ENCODE results near the gene CUEDC1. TPM values are rescaled to one million over a fixed set of nuclear protein-coding genes. Genes with fewer than 3 reads are reported as not detected.
A peak's percentile ranks its signal among the peaks of the same experiment; 100 is the strongest.

CUEDC1 gene
- total and polyA plus RNA-seq, 9 of the 15 experiments (the other 6 are each of a cell fraction or from before 2014, with no cell fraction given): 0.20 to 4.1 (median 1.6) TPM; not detected in 1

DNA sequence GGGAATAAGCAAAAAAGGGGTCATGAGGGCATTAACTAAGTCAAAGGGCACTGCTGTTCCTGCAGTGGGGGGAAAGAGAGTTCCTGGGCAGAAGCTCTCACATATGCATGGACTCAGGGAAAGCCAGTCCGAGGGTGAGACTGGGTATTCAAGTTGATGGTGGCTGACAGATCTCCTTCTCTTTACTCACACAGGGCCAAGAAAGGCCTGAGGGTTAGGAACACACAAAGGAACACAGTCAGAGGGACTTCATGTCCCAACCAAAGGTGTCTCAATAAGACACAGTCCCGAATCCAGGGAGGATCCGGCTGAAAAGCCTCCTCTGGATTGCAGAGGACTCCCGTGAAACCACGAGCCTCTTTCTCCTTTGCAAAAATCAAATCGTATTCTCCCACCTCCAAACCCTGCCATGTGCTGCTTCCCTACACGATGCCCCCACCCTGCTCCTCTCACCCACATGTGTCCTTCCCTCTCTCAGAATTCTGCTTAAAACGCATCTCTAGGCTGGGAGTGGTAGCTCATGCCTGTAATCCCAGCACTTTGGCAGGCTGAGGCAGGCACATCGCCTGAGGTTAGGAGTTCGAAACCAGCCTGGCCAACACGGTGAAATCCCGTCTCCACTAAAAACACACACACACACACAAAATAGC is 23.6 kb downstream of the CUEDC1 start:
- WGBS (ENCODE audit: insufficient coverage, low coverage, missing lambda C conversion rate): 6% methylated on average over 12 of the region's 12 CpGs
- no peak overlapping the region for H3K9ac ChIP-seq (ENCODE audit: insufficient read depth in 1 of 2, low read depth in 2 of 2, low read length in 2 of 2)
- no peak for FAIRE-seq
- intact Hi-C loops (cut with micrococcal nuclease) (no loop called here), in situ Hi-C loops (cut with MboI) (no loop called here)
- ChIA-PET POLR2A (interaction anchor here (1.3 to 1.4 kb wide), 2 partner anchors 8 to 19 kb away, joined by 3 to 4 read pairs; no protein-coding TSS in a partner anchor), CTCF (ENCODE audit: low intra/inter-chr PET ratio) (no interaction called here)
- TF ChIP-seq, protein P1, sequence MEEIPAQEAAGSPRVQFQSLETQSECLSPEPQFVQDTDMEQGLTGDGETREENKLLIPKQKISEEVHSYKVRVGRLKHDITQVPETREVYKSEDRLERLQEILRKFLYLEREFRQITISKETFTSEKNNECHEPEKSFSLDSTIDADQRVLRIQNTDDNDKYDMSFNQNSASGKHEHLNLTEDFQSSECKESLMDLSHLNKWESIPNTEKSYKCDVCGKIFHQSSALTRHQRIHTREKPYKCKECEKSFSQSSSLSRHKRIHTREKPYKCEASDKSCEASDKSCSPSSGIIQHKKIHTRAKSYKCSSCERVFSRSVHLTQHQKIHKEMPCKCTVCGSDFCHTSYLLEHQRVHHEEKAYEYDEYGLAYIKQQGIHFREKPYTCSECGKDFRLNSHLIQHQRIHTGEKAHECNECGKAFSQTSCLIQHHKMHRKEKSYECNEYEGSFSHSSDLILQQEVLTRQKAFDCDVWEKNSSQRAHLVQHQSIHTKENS (CRISPR knock-in tag; IDR thresholded peaks at IDR 0.05): no peak
- no peak for TF ChIP-seq CSDE1 (IDR thresholded peaks at IDR 0.05)
- TF ChIP-seq, protein P2, sequence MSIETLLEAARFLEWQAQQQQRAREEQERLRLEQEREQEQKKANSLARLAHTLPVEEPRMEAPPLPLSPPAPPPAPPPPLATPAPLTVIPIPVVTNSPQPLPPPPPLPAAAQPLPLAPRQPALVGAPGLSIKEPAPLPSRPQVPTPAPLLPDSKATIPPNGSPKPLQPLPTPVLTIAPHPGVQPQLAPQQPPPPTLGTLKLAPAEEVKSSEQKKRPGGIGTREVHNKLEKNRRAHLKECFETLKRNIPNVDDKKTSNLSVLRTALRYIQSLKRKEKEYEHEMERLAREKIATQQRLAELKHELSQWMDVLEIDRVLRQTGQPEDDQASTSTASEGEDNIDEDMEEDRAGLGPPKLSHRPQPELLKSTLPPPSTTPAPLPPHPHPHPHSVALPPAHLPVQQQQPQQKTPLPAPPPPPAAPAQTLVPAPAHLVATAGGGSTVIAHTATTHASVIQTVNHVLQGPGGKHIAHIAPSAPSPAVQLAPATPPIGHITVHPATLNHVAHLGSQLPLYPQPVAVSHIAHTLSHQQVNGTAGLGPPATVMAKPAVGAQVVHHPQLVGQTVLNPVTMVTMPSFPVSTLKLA (conservative IDR thresholded peaks at IDR 0.05): no peak
- TF ChIP-seq, protein P3, sequence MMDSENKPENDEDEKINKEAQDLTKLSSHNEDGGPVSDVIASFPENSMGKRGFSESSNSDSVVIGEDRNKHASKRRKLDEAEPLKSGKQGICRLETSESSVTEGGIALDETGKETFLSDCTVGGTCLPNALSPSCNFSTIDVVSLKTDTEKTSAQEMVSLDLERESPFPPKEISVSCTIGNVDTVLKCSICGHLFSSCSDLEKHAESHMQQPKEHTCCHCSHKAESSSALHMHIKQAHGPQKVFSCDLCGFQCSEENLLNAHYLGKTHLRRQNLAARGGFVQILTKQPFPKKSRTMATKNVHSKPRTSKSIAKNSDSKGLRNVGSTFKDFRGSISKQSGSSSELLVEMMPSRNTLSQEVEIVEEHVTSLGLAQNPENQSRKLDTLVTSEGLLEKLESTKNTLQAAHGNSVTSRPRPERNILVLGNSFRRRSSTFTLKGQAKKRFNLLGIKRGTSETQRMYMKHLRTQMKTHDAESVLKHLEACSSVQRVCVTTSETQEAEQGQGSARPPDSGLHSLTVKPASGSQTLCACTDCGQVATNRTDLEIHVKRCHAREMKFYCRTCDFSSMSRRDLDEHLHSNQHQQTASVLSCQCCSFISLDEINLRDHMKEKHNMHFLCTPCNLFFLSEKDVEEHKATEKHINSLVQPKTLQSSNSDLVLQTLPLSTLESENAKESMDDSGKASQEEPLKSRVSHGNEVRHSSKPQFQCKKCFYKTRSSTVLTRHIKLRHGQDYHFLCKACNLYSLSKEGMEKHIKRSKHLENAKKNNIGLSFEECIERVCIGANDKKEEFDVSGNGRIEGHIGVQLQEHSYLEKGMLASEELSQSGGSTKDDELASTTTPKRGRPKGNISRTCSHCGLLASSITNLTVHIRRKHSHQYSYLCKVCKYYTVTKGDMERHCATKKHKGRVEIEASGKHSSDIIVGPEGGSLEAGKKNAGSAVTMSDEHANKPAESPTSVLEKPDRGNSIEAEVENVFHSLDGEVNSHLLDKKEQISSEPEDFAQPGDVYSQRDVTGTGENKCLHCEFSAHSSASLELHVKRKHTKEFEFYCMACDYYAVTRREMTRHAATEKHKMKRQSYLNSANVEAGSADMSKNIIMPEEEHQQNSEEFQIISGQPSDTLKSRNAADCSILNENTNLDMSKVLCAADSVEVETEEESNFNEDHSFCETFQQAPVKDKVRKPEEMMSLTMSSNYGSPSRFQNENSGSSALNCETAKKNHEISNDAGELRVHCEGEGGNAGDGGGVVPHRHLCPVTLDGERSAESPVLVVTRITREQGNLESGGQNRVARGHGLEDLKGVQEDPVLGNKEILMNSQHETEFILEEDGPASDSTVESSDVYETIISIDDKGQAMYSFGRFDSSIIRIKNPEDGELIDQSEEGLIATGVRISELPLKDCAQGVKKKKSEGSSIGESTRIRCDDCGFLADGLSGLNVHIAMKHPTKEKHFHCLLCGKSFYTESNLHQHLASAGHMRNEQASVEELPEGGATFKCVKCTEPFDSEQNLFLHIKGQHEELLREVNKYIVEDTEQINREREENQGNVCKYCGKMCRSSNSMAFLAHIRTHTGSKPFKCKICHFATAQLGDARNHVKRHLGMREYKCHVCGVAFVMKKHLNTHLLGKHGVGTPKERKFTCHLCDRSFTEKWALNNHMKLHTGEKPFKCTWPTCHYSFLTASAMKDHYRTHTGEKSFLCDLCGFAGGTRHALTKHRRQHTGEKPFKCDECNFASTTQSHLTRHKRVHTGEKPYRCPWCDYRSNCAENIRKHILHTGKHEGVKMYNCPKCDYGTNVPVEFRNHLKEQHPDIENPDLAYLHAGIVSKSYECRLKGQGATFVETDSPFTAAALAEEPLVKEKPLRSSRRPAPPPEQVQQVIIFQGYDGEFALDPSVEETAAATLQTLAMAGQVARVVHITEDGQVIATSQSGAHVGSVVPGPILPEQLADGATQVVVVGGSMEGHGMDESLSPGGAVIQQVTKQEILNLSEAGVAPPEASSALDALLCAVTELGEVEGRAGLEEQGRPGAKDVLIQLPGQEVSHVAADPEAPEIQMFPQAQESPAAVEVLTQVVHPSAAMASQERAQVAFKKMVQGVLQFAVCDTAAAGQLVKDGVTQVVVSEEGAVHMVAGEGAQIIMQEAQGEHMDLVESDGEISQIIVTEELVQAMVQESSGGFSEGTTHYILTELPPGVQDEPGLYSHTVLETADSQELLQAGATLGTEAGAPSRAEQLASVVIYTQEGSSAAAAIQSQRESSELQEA (IDR thresholded peaks at IDR 0.05; ENCODE audit: low read depth): no peak
- TF ChIP-seq CBFA2T2 (conservative IDR thresholded peaks at IDR 0.05): no peak
- TF ChIP-seq, protein P4, sequence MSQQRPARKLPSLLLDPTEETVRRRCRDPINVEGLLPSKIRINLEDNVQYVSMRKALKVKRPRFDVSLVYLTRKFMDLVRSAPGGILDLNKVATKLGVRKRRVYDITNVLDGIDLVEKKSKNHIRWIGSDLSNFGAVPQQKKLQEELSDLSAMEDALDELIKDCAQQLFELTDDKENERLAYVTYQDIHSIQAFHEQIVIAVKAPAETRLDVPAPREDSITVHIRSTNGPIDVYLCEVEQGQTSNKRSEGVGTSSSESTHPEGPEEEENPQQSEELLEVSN (IDR thresholded peaks at IDR 0.05; ENCODE audit: borderline replicate concordance in 1 of 2, extremely low read depth in 1 of 2, insufficient read depth in 1 of 2, insufficient read length in 1 of 2, low read depth in 1 of 2, low read length in 1 of 2, poor library complexity in 1 of 2, severe bottlenecking in 1 of 2): peak in 1 of 2 experiments; percentile 26
- TF ChIP-seq FIP1L1 (IDR thresholded peaks at IDR 0.05; ENCODE audit: low read depth, low read length, poor library complexity, severe bottlenecking): no peak
- TF ChIP-seq SMAD2 (IDR thresholded peaks at IDR 0.05; ENCODE audit: low read depth, low read length): no peak
- H3K4me3 ChIP-seq: no peak overlapping the region
- H3K4me1 ChIP-seq (replicated peaks in 1 of 2; ENCODE audit: control insufficient read depth in 2 of 2, insufficient read depth in 2 of 2, low read length in 2 of 2): peaks cover 0 to 4% of the 10 kb centered on the region in 2 experiments; a peak in 2 of 5 replicates
- no peaks in the 10 kb centered on the region for H3K79me2 ChIP-seq (ENCODE audit: control insufficient read depth, insufficient read depth, low read length)
- no peaks in the 10 kb centered on the region for H3K36me3 ChIP-seq (ENCODE audit: control insufficient read depth, insufficient read depth, low read length)
- BruUV-seq (replicated peaks): no TSS peak
- H3K27me3 ChIP-seq (ENCODE audit: control insufficient read depth in 2 of 2, insufficient read depth in 2 of 2, low read length in 2 of 2): peaks cover 57 to 79% of the 10 kb centered on the region in 2 experiments
- H3K27ac ChIP-seq (ENCODE audit: extremely low read depth, low read depth, low read length): no peak overlapping the region
- H2AFZ ChIP-seq (ENCODE audit: low read depth, low read length): no peak overlapping the region
- DNase-seq (ENCODE audit: extremely low read depth in 1 of 4, low spot score in 3 of 4): no peak
- H3K9me3 ChIP-seq (replicated peaks; ENCODE audit: control insufficient read depth, insufficient read depth, low read depth, low read length): no peaks in the 10 kb centered on the region
- H3K9me1 ChIP-seq (ENCODE audit: control insufficient read depth, insufficient read depth, low read length): peaks cover 2% of the 10 kb centered on the region
- no peak overlapping the region for H3K4me2 ChIP-seq (ENCODE audit: insufficient read depth, low read length)
- ATAC-seq: no peak
- H4K20me1 ChIP-seq (replicated peaks; ENCODE audit: control insufficient read depth, insufficient read depth, low read length): peaks cover 5% of the 10 kb centered on the region
